Measurements from ENCODE around the gene TXNL4B. TPM values are rescaled to one million over a fixed set of nuclear protein-coding genes. Genes with fewer than 3 reads are reported as not detected.

Gene TXNL4B
- total RNA-seq, 1 experiment from 2014 or later: 9.9 TPM

DNA sequence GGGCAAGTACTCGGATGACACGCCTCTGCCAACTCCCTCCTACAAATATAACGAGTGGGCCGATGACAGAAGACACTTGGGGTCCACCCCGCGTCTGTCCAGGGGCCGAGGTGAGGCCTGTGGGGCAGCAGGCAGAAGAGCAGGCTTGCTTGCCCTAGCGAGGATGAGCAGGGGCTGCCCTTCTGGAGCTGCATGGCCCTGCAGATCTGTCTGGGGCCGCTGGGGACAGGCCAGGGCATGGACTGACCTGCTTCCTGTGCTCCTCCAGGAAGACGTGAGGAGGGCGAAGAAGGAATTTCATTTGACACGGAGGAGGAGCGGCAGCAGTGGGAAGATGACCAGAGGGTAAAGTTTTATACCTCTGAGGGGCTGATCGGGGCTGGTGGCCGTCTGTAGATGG lies 5.5 kb upstream of the TXNL4B start:
- Mint-ChIP-seq H3K36me3 (ENCODE audit: insufficient read depth in 1 of 3, low read depth in 3 of 3) (peaks cover 35 to 75% (median 73%) of the 10 kb centered on the region in 3 experiments; a peak in 6 of 7 replicates), H3K27me3 (ENCODE audit: low read depth) (no peaks in the 10 kb centered on the region; the same call in 1 of the 2 replicates), H3K9me3 (no peaks in the 10 kb centered on the region), H3K4me3 (no peak overlapping the region), H3K4me1 (peaks cover 6 to 7% of the 10 kb centered on the region in 2 experiments), H3K27ac (peak overlapping the region in 1 of 3 experiments; percentile 12; a peak in 1 of 7 replicates)
- Histone ChIP-seq H3K79me2 (ENCODE audit: insufficient read depth, low read length) (peaks cover 12% of the 10 kb centered on the region; the same call in 1 of the 2 replicates), H2AK5ac (ENCODE audit: insufficient read length, low read length) (no peak overlapping the region), H3K23me2 (ENCODE audit: insufficient read length, low read depth, low read length, poor library complexity, severe bottlenecking) (peaks cover 6% of the 10 kb centered on the region), H2BK15ac (ENCODE audit: low read depth, low read length) (no peak overlapping the region), H4K91ac (ENCODE audit: insufficient read length, low read depth, low read length) (no peak overlapping the region), H3K14ac (ENCODE audit: insufficient read depth, low read length) (no peak overlapping the region), H3K4me1 (ENCODE audit: insufficient read depth, low read length) (0 out of 2 replicates have a peak, but pooled peaks cover 4% of the 10 kb centered on the region), H3K23ac (ENCODE audit: insufficient read length, low read depth, low read length) (no peak overlapping the region), H2BK5ac (ENCODE audit: insufficient read length, low read length) (no peak overlapping the region), H4K20me1 (ENCODE audit: control insufficient read depth, insufficient read depth, insufficient read length) (no peaks in the 10 kb centered on the region), H2BK12ac (ENCODE audit: insufficient read length, low read depth, low read length) (no peak overlapping the region), H3K27ac (ENCODE audit: insufficient read length, low read depth, low read length) (no peak overlapping the region), H3K9ac (ENCODE audit: extremely low read depth, insufficient read length, low read length) (no peak overlapping the region), H3K4me2 (ENCODE audit: insufficient read depth, insufficient read length, low read length) (no peak overlapping the region), H3K9me3 (ENCODE audit: control insufficient read depth, low read depth, low read length) (no peaks in the 10 kb centered on the region), H3K18ac (ENCODE audit: insufficient read length, low read depth, low read length) (no peak overlapping the region), H2BK120ac (ENCODE audit: low read depth, low read length, poor library complexity, severe bottlenecking) (no peak overlapping the region), H2AFZ (ENCODE audit: low read length) (no peak overlapping the region), H3K27me3 (ENCODE audit: insufficient read depth, low read length) (no peaks in the 10 kb centered on the region), H3T11ph (ENCODE audit: low read length) (no peak overlapping the region), H4K5ac (ENCODE audit: insufficient read length, low read depth, low read length) (no peak overlapping the region), H3K4ac (ENCODE audit: low read depth, low read length) (no peak overlapping the region), H3K79me1 (ENCODE audit: insufficient read depth, low read depth, low read length, poor library complexity, severe bottlenecking) (peaks cover 5% of the 10 kb centered on the region), H3K56ac (ENCODE audit: insufficient read length, low read depth, low read length) (no peak overlapping the region), H2BK20ac (ENCODE audit: low read depth, low read length, poor library complexity, severe bottlenecking) (no peak overlapping the region), H4K8ac (replicated peaks; ENCODE audit: insufficient read length, low read depth, low read length) (no peak overlapping the region)
- peak; percentile 68 for DNase-seq
- TF ChIP-seq, protein P1, sequence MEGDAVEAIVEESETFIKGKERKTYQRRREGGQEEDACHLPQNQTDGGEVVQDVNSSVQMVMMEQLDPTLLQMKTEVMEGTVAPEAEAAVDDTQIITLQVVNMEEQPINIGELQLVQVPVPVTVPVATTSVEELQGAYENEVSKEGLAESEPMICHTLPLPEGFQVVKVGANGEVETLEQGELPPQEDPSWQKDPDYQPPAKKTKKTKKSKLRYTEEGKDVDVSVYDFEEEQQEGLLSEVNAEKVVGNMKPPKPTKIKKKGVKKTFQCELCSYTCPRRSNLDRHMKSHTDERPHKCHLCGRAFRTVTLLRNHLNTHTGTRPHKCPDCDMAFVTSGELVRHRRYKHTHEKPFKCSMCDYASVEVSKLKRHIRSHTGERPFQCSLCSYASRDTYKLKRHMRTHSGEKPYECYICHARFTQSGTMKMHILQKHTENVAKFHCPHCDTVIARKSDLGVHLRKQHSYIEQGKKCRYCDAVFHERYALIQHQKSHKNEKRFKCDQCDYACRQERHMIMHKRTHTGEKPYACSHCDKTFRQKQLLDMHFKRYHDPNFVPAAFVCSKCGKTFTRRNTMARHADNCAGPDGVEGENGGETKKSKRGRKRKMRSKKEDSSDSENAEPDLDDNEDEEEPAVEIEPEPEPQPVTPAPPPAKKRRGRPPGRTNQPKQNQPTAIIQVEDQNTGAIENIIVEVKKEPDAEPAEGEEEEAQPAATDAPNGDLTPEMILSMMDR (conservative IDR thresholded peaks at IDR 0.05): no peak
- no CpG with 5 or more reads among the region's 15 CpGs for WGBS (ENCODE audit: extremely low coverage, insufficient read length, low lambda C conversion rate)

Measured in H9 (cell line).